ENCODE results near the gene ABLIM2.

DNA sequence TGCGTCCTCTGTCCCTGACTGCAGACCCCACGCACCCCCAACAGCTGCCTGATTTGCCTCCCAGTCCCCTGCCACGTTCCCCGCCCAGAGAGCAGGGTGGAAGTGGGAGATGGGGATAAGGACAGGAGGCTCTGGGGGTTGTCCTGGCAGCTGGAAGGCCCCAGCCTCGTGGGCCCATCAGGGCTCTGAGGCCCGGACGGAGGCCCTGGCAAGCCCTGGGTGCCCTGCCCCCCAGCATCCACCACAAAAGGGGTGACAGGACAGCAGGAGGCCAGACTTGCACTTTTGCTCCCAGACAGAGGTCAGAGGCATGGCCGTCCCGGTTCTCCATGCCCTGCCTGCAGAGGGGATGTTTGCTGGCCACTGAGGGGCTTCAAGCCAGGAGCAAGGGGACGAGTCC lies 45.2 kb upstream of the ABLIM2 start:
- TF ChIP-seq, protein P1, sequence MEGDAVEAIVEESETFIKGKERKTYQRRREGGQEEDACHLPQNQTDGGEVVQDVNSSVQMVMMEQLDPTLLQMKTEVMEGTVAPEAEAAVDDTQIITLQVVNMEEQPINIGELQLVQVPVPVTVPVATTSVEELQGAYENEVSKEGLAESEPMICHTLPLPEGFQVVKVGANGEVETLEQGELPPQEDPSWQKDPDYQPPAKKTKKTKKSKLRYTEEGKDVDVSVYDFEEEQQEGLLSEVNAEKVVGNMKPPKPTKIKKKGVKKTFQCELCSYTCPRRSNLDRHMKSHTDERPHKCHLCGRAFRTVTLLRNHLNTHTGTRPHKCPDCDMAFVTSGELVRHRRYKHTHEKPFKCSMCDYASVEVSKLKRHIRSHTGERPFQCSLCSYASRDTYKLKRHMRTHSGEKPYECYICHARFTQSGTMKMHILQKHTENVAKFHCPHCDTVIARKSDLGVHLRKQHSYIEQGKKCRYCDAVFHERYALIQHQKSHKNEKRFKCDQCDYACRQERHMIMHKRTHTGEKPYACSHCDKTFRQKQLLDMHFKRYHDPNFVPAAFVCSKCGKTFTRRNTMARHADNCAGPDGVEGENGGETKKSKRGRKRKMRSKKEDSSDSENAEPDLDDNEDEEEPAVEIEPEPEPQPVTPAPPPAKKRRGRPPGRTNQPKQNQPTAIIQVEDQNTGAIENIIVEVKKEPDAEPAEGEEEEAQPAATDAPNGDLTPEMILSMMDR (IDR thresholded peaks at IDR 0.05), result no peak
- no peak for TF ChIP-seq POLR2A (IDR thresholded peaks at IDR 0.05)
